Activated CD4-positive, alpha-beta T cell treated with anti-CD3 and anti-CD28 coated beads, Interleukin-2, amount 10 ng/mL, durations not matched to agents 24 days and 14 days (primary cell): Measurements from ENCODE around the gene ZCWPW1. TPM values are rescaled to one million over a fixed set of nuclear protein-coding genes. Genes with fewer than 3 reads are reported as not detected.

Experiments
- DNase-seq: peaks from one replicate; pipeline ENCODE4 v3.0.0; 2022
- H3K27ac Mint-ChIP-seq: one replicate; pipeline ENCODE4 v1.8.0; 2022; ENCODE audit warnings: mild to moderate bottlenecking, mixed read lengths
- H3K27me3 Mint-ChIP-seq: one replicate; pipeline ENCODE4 v1.8.0; 2022; ENCODE audit warnings: mixed read lengths
- H3K36me3 Mint-ChIP-seq: one replicate; pipeline ENCODE4 v1.8.0; 2022; ENCODE audit warnings: low read depth, mild to moderate bottlenecking, mixed read lengths
- H3K4me1 Mint-ChIP-seq: one replicate; pipeline ENCODE4 v1.8.0; 2021; ENCODE audit warnings: mixed read lengths
- H3K4me3 Mint-ChIP-seq: one replicate; pipeline ENCODE4 v1.8.0; 2022; ENCODE audit warnings: mild to moderate bottlenecking, moderate library complexity, mixed read lengths
- H3K9me3 Mint-ChIP-seq: one replicate; pipeline ENCODE4 v1.8.0; 2021; ENCODE audit warnings: mixed read lengths
- intact Hi-C: fragments of 100-400 bp; cut with micrococcal nuclease; formaldehyde crosslinking; loops from one replicate; pipeline ENCODE4 v1.15.1; 2023
- total RNA-seq: library from RNA; stranded (reverse); gene quantifications from 2 replicates; pipeline ENCODE4 v1.2.3, GENCODE V29; 2022

ZCWPW1 gene
- total RNA-seq, 1 donor from 2014 or later, result 2.6 TPM

GRCh38 chr7:100418930-100419659, 9.4 kb downstream of the ZCWPW1 start:
- Mint-ChIP-seq H3K27ac (no peak overlapping the region), H3K4me1 (no peaks in the 10 kb centered on the region)

GRCh38 chr7:100415448-100415847, 13.1 kb downstream of the ZCWPW1 start:
- H3K4me3 Mint-ChIP-seq, result no peak overlapping the region
- intact Hi-C loops, result no loop called here
- H3K36me3 Mint-ChIP-seq, result no peaks in the 10 kb centered on the region
- DNase-seq, result no peak
- H3K9me3 Mint-ChIP-seq, result no peaks in the 10 kb centered on the region
- peaks cover 7% of the 10 kb centered on the region for H3K4me1 Mint-ChIP-seq
- H3K27me3 Mint-ChIP-seq, result peaks cover 8% of the 10 kb centered on the region
- no peak overlapping the region for H3K27ac Mint-ChIP-seq

More at GRCh38 chr7:100418930-100419659, 9.4 kb downstream of the ZCWPW1 start:
- no peak for DNase-seq
- no peaks in the 10 kb centered on the region for H3K36me3 Mint-ChIP-seq
- no peak overlapping the region for H3K4me3 Mint-ChIP-seq
- intact Hi-C loops, result no loop called here
- no peaks in the 10 kb centered on the region for H3K9me3 Mint-ChIP-seq
- peaks cover 4% of the 10 kb centered on the region for H3K27me3 Mint-ChIP-seq

- Mint-ChIP-seq H3K4me3 (no peak overlapping the region), H3K27me3 (peaks cover 4% of the 10 kb centered on the region), H3K27ac (no peak overlapping the region), H3K4me1 (peaks cover 7% of the 10 kb centered on the region), H3K9me3 (no peaks in the 10 kb centered on the region), H3K36me3 (no peaks in the 10 kb centered on the region)
- intact Hi-C loops, result no loop called here
- no peak for DNase-seq
Observed at GRCh38 chr7:100413889-100414288, 14.6 kb downstream of the ZCWPW1 start.

GRCh38 chr7:100413346-100413745, 15.2 kb downstream of the ZCWPW1 start:
- H3K4me3 Mint-ChIP-seq, result no peak overlapping the region
- DNase-seq, result no peak
- intact Hi-C loops, result no loop called here
- no peaks in the 10 kb centered on the region for H3K9me3 Mint-ChIP-seq
- no peak overlapping the region for H3K27ac Mint-ChIP-seq
- no peaks in the 10 kb centered on the region for H3K36me3 Mint-ChIP-seq
- peaks cover 4% of the 10 kb centered on the region for H3K27me3 Mint-ChIP-seq
- H3K4me1 Mint-ChIP-seq, result peaks cover 7% of the 10 kb centered on the region

GRCh38 chr7:100411101-100411500, 17.4 kb downstream of the ZCWPW1 start:
- H3K36me3 Mint-ChIP-seq, result no peaks in the 10 kb centered on the region
- H3K27ac Mint-ChIP-seq, result no peak overlapping the region
- no peak overlapping the region for H3K4me3 Mint-ChIP-seq
- H3K9me3 Mint-ChIP-seq, result no peaks in the 10 kb centered on the region
- H3K4me1 Mint-ChIP-seq, result peaks cover 7% of the 10 kb centered on the region
- intact Hi-C loops, result loop anchor here (2.0 kb wide), 1 partner anchor 14 kb away; no protein-coding TSS in a partner anchor
- DNase-seq, result no peak
- peaks cover 12% of the 10 kb centered on the region for H3K27me3 Mint-ChIP-seq

- peak; percentile 85 for DNase-seq
- no peak overlapping the region for H3K27ac Mint-ChIP-seq
- intact Hi-C loops, result loop anchor here (2.0 to 5.0 kb wide), 2 partner anchors 35 to 280 kb away; partner anchors contain the start of genes MBLAC1 and PILRA
- H3K4me1 Mint-ChIP-seq, result no peaks in the 10 kb centered on the region
- H3K4me3 Mint-ChIP-seq, result no peak overlapping the region
- H3K27me3 Mint-ChIP-seq, result peaks cover 25% of the 10 kb centered on the region
- H3K9me3 Mint-ChIP-seq, result no peaks in the 10 kb centered on the region
- no peaks in the 10 kb centered on the region for H3K36me3 Mint-ChIP-seq
Observed at GRCh38 chr7:100407285-100408180, 21.0 kb downstream of the ZCWPW1 start.

- Mint-ChIP-seq H3K27me3 (peaks cover 28% of the 10 kb centered on the region), H3K4me1 (no peaks in the 10 kb centered on the region), H3K4me3 (no peak overlapping the region), H3K36me3 (no peaks in the 10 kb centered on the region), H3K9me3 (no peaks in the 10 kb centered on the region), H3K27ac (no peak overlapping the region)
- no peak for DNase-seq
- intact Hi-C loops, result loop anchor here (2.0 to 5.0 kb wide), 2 partner anchors 34 to 279 kb away; partner anchors contain the start of genes MBLAC1 and PILRA
Observed at GRCh38 chr7:100406767-100407166, 21.7 kb downstream of the ZCWPW1 start.

GRCh38 chr7:100402241-100402640, 26.3 kb downstream of the ZCWPW1 start:
- Mint-ChIP-seq H3K27ac (no peak overlapping the region), H3K36me3 (no peaks in the 10 kb centered on the region)

GRCh38 chr7:100401811-100402210, 26.7 kb downstream of the ZCWPW1 start:
- Mint-ChIP-seq H3K27ac (no peak overlapping the region), H3K4me1 (peaks cover 13% of the 10 kb centered on the region), H3K36me3 (no peaks in the 10 kb centered on the region), H3K4me3 (no peak overlapping the region), H3K27me3 (peaks cover 58% of the 10 kb centered on the region), H3K9me3 (no peaks in the 10 kb centered on the region)
- intact Hi-C loops, result no loop called here
- DNase-seq, result no peak

More at GRCh38 chr7:100402241-100402640, 26.3 kb downstream of the ZCWPW1 start:
- H3K27me3 Mint-ChIP-seq, result peaks cover 59% of the 10 kb centered on the region
- no peak overlapping the region for H3K4me3 Mint-ChIP-seq
- no peak for DNase-seq
- H3K9me3 Mint-ChIP-seq, result no peaks in the 10 kb centered on the region
- intact Hi-C loops, result no loop called here
- H3K4me1 Mint-ChIP-seq, result peaks cover 8% of the 10 kb centered on the region

GRCh38 chr7:100400656-100401055, 27.8 kb downstream of the ZCWPW1 start:
- H3K27ac Mint-ChIP-seq, result no peak overlapping the region
- no peak overlapping the region for H3K4me3 Mint-ChIP-seq
- peaks cover 54% of the 10 kb centered on the region for H3K27me3 Mint-ChIP-seq
- H3K9me3 Mint-ChIP-seq, result no peaks in the 10 kb centered on the region
- H3K4me1 Mint-ChIP-seq, result peaks cover 17% of the 10 kb centered on the region
- H3K36me3 Mint-ChIP-seq, result no peaks in the 10 kb centered on the region
- intact Hi-C loops, result no loop called here
- peak; percentile 65 for DNase-seq

- H3K36me3 Mint-ChIP-seq, result no peaks in the 10 kb centered on the region
- no peaks in the 10 kb centered on the region for H3K9me3 Mint-ChIP-seq
- DNase-seq, result no peak
- H3K27me3 Mint-ChIP-seq, result peaks cover 52% of the 10 kb centered on the region
- no peak overlapping the region for H3K27ac Mint-ChIP-seq
- peaks cover 19% of the 10 kb centered on the region for H3K4me1 Mint-ChIP-seq
- no peak overlapping the region for H3K4me3 Mint-ChIP-seq
- intact Hi-C loops, result no loop called here
Observed at GRCh38 chr7:100400041-100400440, 28.5 kb downstream of the ZCWPW1 start.

- Mint-ChIP-seq H3K27ac (no peak overlapping the region), H3K36me3 (no peaks in the 10 kb centered on the region), H3K4me3 (no peak overlapping the region), H3K9me3 (no peaks in the 10 kb centered on the region), H3K27me3 (peaks cover 56% of the 10 kb centered on the region), H3K4me1 (peaks cover 19% of the 10 kb centered on the region)
- no peak for DNase-seq
- intact Hi-C loops, result loop anchor here (5.0 to 10.0 kb wide), 2 partner anchors 36 to 53 kb away; no protein-coding TSS in a partner anchor
Observed at GRCh38 chr7:100398239-100398638, 30.3 kb downstream of the ZCWPW1 start.

GRCh38 chr7:100397315-100398081, 31.0 kb downstream of the ZCWPW1 start:
- H3K9me3 Mint-ChIP-seq, result no peaks in the 10 kb centered on the region
- no peak for DNase-seq
- peak overlapping the region; percentile 14 for H3K27ac Mint-ChIP-seq
- no peak overlapping the region for H3K4me3 Mint-ChIP-seq
- intact Hi-C loops, result loop anchor here (2.0 to 10.0 kb wide), 3 partner anchors 13 to 53 kb away; no protein-coding TSS in a partner anchor
- peaks cover 59% of the 10 kb centered on the region for H3K27me3 Mint-ChIP-seq
- no peaks in the 10 kb centered on the region for H3K36me3 Mint-ChIP-seq
- peaks cover 19% of the 10 kb centered on the region for H3K4me1 Mint-ChIP-seq
